IMR-90 (cell line): ENCODE data around the gene SYVN1. TPM values are rescaled to one million over a fixed set of nuclear protein-coding genes. Genes with fewer than 3 reads are reported as not detected.

Experiments
- ATAC-seq: fragments of 200-7000 bp; cut with Tn5 transposase; 2 replicates; pipeline ENCODE4 v1.9.1; 2020; ENCODE audit warnings: low read depth, mild to moderate bottlenecking, moderate library complexity
- BruUV-seq: library from RNA; stranded (reverse); fragments of 400-500 nt; replicated peaks from 2 replicates; lab custom pipeline; 2021; lab: Mats Ljungman, UMichigan
- CTCF ChIA-PET: fragments of 300-600 bp; formaldehyde crosslinking; extraction: SDS; loops from one replicate; lab custom pipeline; 2021; ENCODE audit warnings: antibody characterized with exemption; lab: Yijun Ruan, JAX
- POLR2A ChIA-PET: fragments of 300-600 bp; sonication (Branson Sonifier 250); formaldehyde crosslinking; loops from one replicate; lab custom pipeline; 2022; ENCODE audit warnings: antibody characterized with exemption; ENCODE audit not compliant: unreplicated experiment; lab: Charles Lee
- DNase-seq: peaks from one replicate; pipeline ENCODE4 v3.0.0; 2013
- H2AFZ ChIP-seq: replicated peaks from 2 replicates; pipeline ENCODE3; 2013; ENCODE audit warnings: low read length, mild to moderate bottlenecking; ENCODE audit not compliant: poor library complexity
- H2AK5ac ChIP-seq: 2 replicates; pipeline ENCODE4 v1.6.1; 2013; ENCODE audit warnings: low read depth, low read length, inconsistent platforms
- H2AK9ac ChIP-seq: replicated peaks from 2 replicates; pipeline ENCODE3; 2013; ENCODE audit warnings: mild to moderate bottlenecking, low read depth, low read length, moderate library complexity; ENCODE audit not compliant: poor library complexity
- H2BK120ac ChIP-seq: 2 replicates; pipeline ENCODE4 v1.6.1; 2013; ENCODE audit warnings: low read depth, low read length, inconsistent platforms
- H2BK15ac ChIP-seq: 3 replicates; pipeline ENCODE4 v1.6.1; 2013; ENCODE audit warnings: low read depth, low read length, inconsistent platforms
- H2BK20ac ChIP-seq: 2 replicates; pipeline ENCODE4 v1.6.1; 2013; ENCODE audit warnings: low read depth, mild to moderate bottlenecking, inconsistent platforms, low read length, moderate library complexity
- H2BK5ac ChIP-seq: 2 replicates; pipeline ENCODE4 v1.6.1; 2013; ENCODE audit warnings: mild to moderate bottlenecking, low read depth, low read length, inconsistent platforms; ENCODE audit not compliant: poor library complexity, severe bottlenecking
- H3K14ac ChIP-seq: replicated peaks from 2 replicates; pipeline ENCODE4 v1.6.1; 2013; ENCODE audit warnings: low read depth, low read length, inconsistent platforms
- H3K18ac ChIP-seq: 2 replicates; pipeline ENCODE4 v1.6.1; 2013; ENCODE audit warnings: low read depth, low read length, control low read depth
- H3K23ac ChIP-seq: 2 replicates; pipeline ENCODE4 v1.6.1; 2013; ENCODE audit warnings: low read depth, low read length, inconsistent platforms
- H3K27ac ChIP-seq: 2 replicates; pipeline ENCODE4 v1.5.1; 2013; ENCODE audit warnings: mild to moderate bottlenecking, control low read depth, low read length; ENCODE audit not compliant: insufficient read depth
- H3K27me3 ChIP-seq: 2 replicates; pipeline ENCODE4 v1.6.1; 2013; ENCODE audit warnings: low read length; ENCODE audit not compliant: control insufficient read depth, insufficient read depth
- H3K36me3 ChIP-seq: 2 replicates; pipeline ENCODE4 v1.6.1; 2013; ENCODE audit warnings: low read length, mixed read lengths; ENCODE audit not compliant: control insufficient read depth, insufficient read depth
- H3K4ac ChIP-seq: 2 replicates; pipeline ENCODE4 v1.6.1; 2013; ENCODE audit warnings: low read depth, low read length, inconsistent platforms
- H3K4me1 ChIP-seq: 2 replicates; pipeline ENCODE4 v1.6.1; 2013; ENCODE audit warnings: low read length, mixed read lengths; ENCODE audit not compliant: control insufficient read depth, insufficient read depth
- H3K4me2 ChIP-seq: 2 replicates; pipeline ENCODE4 v1.6.1; 2013; ENCODE audit warnings: low read depth, mild to moderate bottlenecking, control low read depth, low read length, moderate library complexity
- H3K4me3 ChIP-seq: 2 replicates; pipeline ENCODE4 v1.5.1; 2013; ENCODE audit warnings: low read depth, mild to moderate bottlenecking, control low read depth, low read length, moderate library complexity; ENCODE audit not compliant: insufficient read depth
- H3K56ac ChIP-seq: 2 replicates; pipeline ENCODE4 v1.6.1; 2013; ENCODE audit warnings: low read length, inconsistent platforms; ENCODE audit not compliant: insufficient read depth; ENCODE audit errors: extremely low read depth
- H3K79me1 ChIP-seq, 2 experiments: 2 replicates each; pipeline ENCODE4 v1.6.1; 2013; ENCODE audit warnings: low read length in 2 of 2, inconsistent platforms in 1 of 2, low read depth in 1 of 2
- H3K9ac ChIP-seq: 2 replicates; pipeline ENCODE4 v1.6.1; 2013; ENCODE audit warnings: low read depth, low read length, control low read depth
- H3K9me1 ChIP-seq: 2 replicates; pipeline ENCODE4 v1.6.1; 2013; ENCODE audit warnings: low read length, inconsistent platforms; ENCODE audit not compliant: insufficient read depth
- H3K9me3 ChIP-seq: 2 replicates; pipeline ENCODE4 v1.6.1; 2013; ENCODE audit warnings: low read length; ENCODE audit not compliant: control insufficient read depth, insufficient read depth
- H4K20me1 ChIP-seq: 2 replicates; pipeline ENCODE4 v1.6.1; 2013; ENCODE audit warnings: low read length, inconsistent platforms; ENCODE audit not compliant: insufficient read depth
- H4K5ac ChIP-seq: 2 replicates; pipeline ENCODE4 v1.6.1; 2013; ENCODE audit warnings: mild to moderate bottlenecking, low read depth, low read length, control low read depth
- H4K8ac ChIP-seq, 2 experiments: 2 replicates each; pipeline ENCODE4 v1.6.1; 2013; ENCODE audit warnings: low read depth in 2 of 2, low read length in 2 of 2, control low read depth in 1 of 2, inconsistent platforms in 1 of 2
- H4K91ac ChIP-seq: 2 replicates; pipeline ENCODE4 v1.6.1; 2013; ENCODE audit warnings: low read depth, low read length, inconsistent platforms; ENCODE audit not compliant: insufficient read depth
- BHLHE40 ChIP-seq: fragments of 150-350 bp; IDR thresholded peaks from 2 replicates; pipeline ENCODE4 v1.6.1; 2016; ENCODE audit warnings: mild to moderate bottlenecking, low read depth, low read length
- CEBPB ChIP-seq: IDR thresholded peaks from 2 replicates; pipeline ENCODE4 v1.6.1; 2012; ENCODE audit warnings: low read depth, low read length, improper control_type of control experiment
- MAZ ChIP-seq: IDR thresholded peaks from 2 replicates; pipeline ENCODE4 v1.6.1; 2012; ENCODE audit warnings: low read depth, mild to moderate bottlenecking, low read length, improper control_type of control experiment, moderate library complexity, borderline replicate concordance
- MXI1 ChIP-seq: IDR thresholded peaks from 2 replicates; pipeline ENCODE4 v1.6.1; 2012; ENCODE audit warnings: low read depth, mild to moderate bottlenecking, low read length, moderate library complexity, borderline replicate concordance
- NFE2L2 ChIP-seq: fragments of 150-350 bp; IDR thresholded peaks from 2 replicates; pipeline ENCODE4 v1.6.1; 2016; ENCODE audit warnings: low read depth, mild to moderate bottlenecking, low read length
- RAD21 ChIP-seq: IDR thresholded peaks from 2 replicates; pipeline ENCODE4 v1.6.1; 2012; ENCODE audit warnings: low read length, improper control_type of control experiment
- RCOR1 ChIP-seq: IDR thresholded peaks from 2 replicates; pipeline ENCODE4 v1.6.1; 2012; ENCODE audit warnings: mild to moderate bottlenecking, low read length, improper control_type of control experiment; ENCODE audit not compliant: insufficient replicate concordance
- RFX5 ChIP-seq: IDR thresholded peaks from 2 replicates; pipeline ENCODE4 v1.8.0; 2012; ENCODE audit warnings: low read depth, mild to moderate bottlenecking, low read length, moderate library complexity
- SMC3 ChIP-seq: fragments of 150-350 bp; IDR thresholded peaks from 2 replicates; pipeline ENCODE4 v1.6.1; 2016; ENCODE audit warnings: low read depth, mild to moderate bottlenecking, antibody characterized with exemption, low read length, moderate library complexity
- WGBS, 2 experiments: methylation state at CpG; one replicate each; pipeline versions ENCODE4 v1.1.5 to v1.1.7; 2013; ENCODE audit warnings: missing lambda C conversion rate in 2 of 2; ENCODE audit not compliant: insufficient read length in 1 of 2; ENCODE audit errors: extremely low coverage in 2 of 2; 5-methylcytosine and 5-hydroxymethylcytosine counted together
- dilution Hi-C: fragments of 300-500 bp; cut with HindIII; formaldehyde crosslinking; loops from one replicate; pipeline ENCODE4 v1.14.3; 2018; ENCODE audit warnings: low sequenced_read_pairs; ENCODE audit not compliant: unreplicated experiment
- in situ Hi-C: fragments of 300-500 bp; cut with MboI; formaldehyde crosslinking; loops from 3 replicates; pipeline ENCODE4 v1.14.3; 2019; ENCODE audit warnings: low sequenced_read_pairs, inconsistent platforms, mixed read lengths
- intact Hi-C: fragments of 100-400 bp; cut with micrococcal nuclease; formaldehyde crosslinking; loops from 2 replicates; pipeline ENCODE4 v1.10.0; 2022
- polyA plus RNA-seq, 3 experiments: library from polyadenylated mRNA; depleted of rRNA; stranded (reverse); fragments of >200 nt; gene quantifications; 2 replicates each; pipeline ENCODE4 v1.2.3, GENCODE V29; 2012; ENCODE audit warnings: low replicate concordance in 1 of 3
- total RNA-seq: library from RNA; depleted of rRNA; stranded (reverse); fragments of >200 nt; gene quantifications from 2 replicates; pipeline ENCODE4 v1.2.3, GENCODE V29; 2012
- TF ChIP-seq, protein P1 (sequence below): fragments of 150-350 bp; IDR thresholded peaks from 2 replicates; pipeline ENCODE4 v1.6.1; 2017; ENCODE audit warnings: mild to moderate bottlenecking, antibody characterized with exemption, low read length, low read depth
- TF ChIP-seq, protein P2 (sequence below): fragments of 150-350 bp; IDR thresholded peaks from 2 replicates; pipeline ENCODE4 v1.6.1; 2016; ENCODE audit warnings: low read depth, mild to moderate bottlenecking, low read length, moderate library complexity, borderline replicate concordance
- TF ChIP-seq, protein P3 (sequence below): conservative IDR thresholded peaks from 2 replicates; pipeline ENCODE4 v1.5.1; 2012; ENCODE audit warnings: mild to moderate bottlenecking, low read depth, low read length, improper control_type of control experiment

The SYVN1 gene
- total and polyA plus RNA-seq, 2 of the 4 experiments (the other 2 are of a cell fraction), result 9.5 to 52.9 TPM

DNA sequence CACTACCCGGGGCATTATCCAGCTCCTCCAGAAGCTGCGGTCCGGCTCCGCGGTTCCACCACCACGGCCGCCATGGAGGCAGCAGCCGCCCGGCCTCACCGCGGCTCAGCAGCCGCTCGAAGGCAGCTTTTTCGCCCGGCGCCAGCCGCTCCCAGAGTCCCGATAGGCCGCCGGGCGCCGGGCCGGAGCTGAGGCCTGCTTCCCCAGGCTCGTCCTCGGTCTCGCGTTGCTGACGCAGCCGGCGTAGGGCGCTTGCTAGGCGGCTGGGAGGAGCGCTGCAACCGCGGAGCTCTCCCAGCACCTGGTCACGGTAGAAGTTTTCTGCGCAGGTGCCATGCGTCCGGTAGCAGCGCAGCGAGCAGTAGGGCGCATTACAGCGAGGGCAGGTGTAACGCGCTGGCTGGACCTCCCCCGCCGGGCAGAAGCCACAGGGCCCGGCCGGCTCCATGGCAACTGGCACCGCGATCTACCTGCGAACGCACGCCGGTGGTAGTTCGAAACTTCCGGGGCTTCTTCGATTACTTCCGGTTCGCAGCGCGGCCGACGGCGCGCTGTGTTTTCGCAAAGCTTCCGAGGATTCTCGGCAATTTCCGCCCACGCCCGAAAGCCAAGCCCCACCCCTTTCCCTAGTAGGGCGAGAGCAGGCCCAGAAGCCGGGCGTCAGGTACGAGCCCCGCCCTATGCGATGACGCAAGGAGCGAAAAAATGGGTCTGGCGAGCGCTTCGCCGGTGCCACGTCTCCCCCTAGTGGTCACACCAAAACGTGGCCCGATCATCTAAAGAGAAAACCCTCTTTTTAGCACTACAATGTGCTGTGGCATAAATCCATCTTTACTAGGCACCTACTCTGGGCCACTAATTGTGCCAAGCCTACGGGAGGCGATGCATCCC lies 16.9 kb downstream of the SYVN1 start, which contains the start of gene ZNHIT2:
Gene ZNHIT2 (minus strand): TSS at position 496 of the 891 bp plus-strand sequence. CDS start 48 bp downstream, at position 448.
- Histone ChIP-seq H3K4ac (peak within 1 kb of the TSS; percentile 86), H2BK15ac (no peak within 1 kb of the TSS), H4K91ac (peak within 1 kb of the TSS; percentile 65), H3K4me3 (peak within 1 kb of the TSS; percentile 69), H4K20me1 (no peaks in the 10 kb centered on the region), H4K8ac (peak within 1 kb of the TSS; percentile 37 to 99), H2AK9ac (peak within 1 kb of the TSS; percentile 93), H3K23ac (no peak within 1 kb of the TSS), H3K56ac (no peak within 1 kb of the TSS), H3K27ac (peak within 1 kb of the TSS; percentile 47), H2AK5ac (peak within 1 kb of the TSS; percentile 87), H3K9ac (peak within 1 kb of the TSS; percentile 61), H2BK5ac (peak within 1 kb of the TSS; percentile 19), H4K5ac (peak within 1 kb of the TSS; percentile 50), H3K4me2 (peak within 1 kb of the TSS; percentile 63), H2BK120ac (no peak within 1 kb of the TSS), H3K27me3 (no peaks in the 10 kb centered on the region), H3K9me3 (no peaks in the 10 kb centered on the region), H2AFZ (peak within 1 kb of the TSS; percentile 95), H2BK20ac (no peak within 1 kb of the TSS), H3K79me1 (peaks cover 19 to 52% of the 10 kb centered on the region in 2 experiments), H3K14ac (peak within 1 kb of the TSS; percentile 79), H3K18ac (no peak within 1 kb of the TSS), H3K9me1 (0 out of 2 replicates have a peak, but pooled peaks cover 2% of the 10 kb centered on the region), H3K36me3 (peaks cover 19% of the 10 kb centered on the region), H3K4me1 (peaks cover 14% of the 10 kb centered on the region)
- intact Hi-C loops, result loop anchor here (2.0 kb wide), 1 partner anchor 105 kb away; no protein-coding TSS in a partner anchor
- DNase-seq (peak; percentile 98), ATAC-seq (peak; percentile 78)
- WGBS, 2 experiments, result 0% methylated on average over 45 of the region's 89 CpGs; no CpG with 5 or more reads in 1 of the 2 experiments
- in situ Hi-C loops, result no loop called here
- ChIA-PET CTCF (interaction anchor here (0.7 kb wide), 2 partner anchors 24 to 180 kb away, joined by 3 read pairs; no protein-coding TSS in a partner anchor), POLR2A (interaction anchor here (0.6 to 1.6 kb wide), 2 partner anchors 64 to 158 kb away, joined by 5 to 20 read pairs; partner anchors contain the start of gene CAPN1)
- dilution Hi-C loops, result no loop called here
- no TSS peak for BruUV-seq
- TF ChIP-seq RAD21 (peak; percentile 90), RCOR1 (no peak), MXI1 (peak; percentile 87; the same call in 1 of the 2 replicates), MAZ (peak; percentile 83; the same call in 1 of the 2 replicates), SMC3 (peak; percentile 70), RFX5 (0 out of 2 replicates have a peak, but pooled peaks have one; percentile 15), NFE2L2 (no peak), BHLHE40 (0 out of 2 replicates have a peak, but pooled peaks have one; percentile 31), CEBPB (peak; percentile 98)
- TF ChIP-seq, protein P1, sequence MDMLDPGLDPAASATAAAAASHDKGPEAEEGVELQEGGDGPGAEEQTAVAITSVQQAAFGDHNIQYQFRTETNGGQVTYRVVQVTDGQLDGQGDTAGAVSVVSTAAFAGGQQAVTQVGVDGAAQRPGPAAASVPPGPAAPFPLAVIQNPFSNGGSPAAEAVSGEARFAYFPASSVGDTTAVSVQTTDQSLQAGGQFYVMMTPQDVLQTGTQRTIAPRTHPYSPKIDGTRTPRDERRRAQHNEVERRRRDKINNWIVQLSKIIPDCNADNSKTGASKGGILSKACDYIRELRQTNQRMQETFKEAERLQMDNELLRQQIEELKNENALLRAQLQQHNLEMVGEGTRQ, result no peak
- TF ChIP-seq, protein P2, sequence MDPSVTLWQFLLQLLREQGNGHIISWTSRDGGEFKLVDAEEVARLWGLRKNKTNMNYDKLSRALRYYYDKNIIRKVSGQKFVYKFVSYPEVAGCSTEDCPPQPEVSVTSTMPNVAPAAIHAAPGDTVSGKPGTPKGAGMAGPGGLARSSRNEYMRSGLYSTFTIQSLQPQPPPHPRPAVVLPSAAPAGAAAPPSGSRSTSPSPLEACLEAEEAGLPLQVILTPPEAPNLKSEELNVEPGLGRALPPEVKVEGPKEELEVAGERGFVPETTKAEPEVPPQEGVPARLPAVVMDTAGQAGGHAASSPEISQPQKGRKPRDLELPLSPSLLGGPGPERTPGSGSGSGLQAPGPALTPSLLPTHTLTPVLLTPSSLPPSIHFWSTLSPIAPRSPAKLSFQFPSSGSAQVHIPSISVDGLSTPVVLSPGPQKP, result no peak
- TF ChIP-seq, protein P3, sequence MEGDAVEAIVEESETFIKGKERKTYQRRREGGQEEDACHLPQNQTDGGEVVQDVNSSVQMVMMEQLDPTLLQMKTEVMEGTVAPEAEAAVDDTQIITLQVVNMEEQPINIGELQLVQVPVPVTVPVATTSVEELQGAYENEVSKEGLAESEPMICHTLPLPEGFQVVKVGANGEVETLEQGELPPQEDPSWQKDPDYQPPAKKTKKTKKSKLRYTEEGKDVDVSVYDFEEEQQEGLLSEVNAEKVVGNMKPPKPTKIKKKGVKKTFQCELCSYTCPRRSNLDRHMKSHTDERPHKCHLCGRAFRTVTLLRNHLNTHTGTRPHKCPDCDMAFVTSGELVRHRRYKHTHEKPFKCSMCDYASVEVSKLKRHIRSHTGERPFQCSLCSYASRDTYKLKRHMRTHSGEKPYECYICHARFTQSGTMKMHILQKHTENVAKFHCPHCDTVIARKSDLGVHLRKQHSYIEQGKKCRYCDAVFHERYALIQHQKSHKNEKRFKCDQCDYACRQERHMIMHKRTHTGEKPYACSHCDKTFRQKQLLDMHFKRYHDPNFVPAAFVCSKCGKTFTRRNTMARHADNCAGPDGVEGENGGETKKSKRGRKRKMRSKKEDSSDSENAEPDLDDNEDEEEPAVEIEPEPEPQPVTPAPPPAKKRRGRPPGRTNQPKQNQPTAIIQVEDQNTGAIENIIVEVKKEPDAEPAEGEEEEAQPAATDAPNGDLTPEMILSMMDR, result peak; percentile 98
